Measurements from ENCODE around the gene LAIR1. TPM values are rescaled to one million over a fixed set of nuclear protein-coding genes. Genes with fewer than 3 reads are reported as not detected.
A peak's percentile ranks its signal among the peaks of the same experiment; 100 is the strongest.
"Not testable (repeated sequence)": the region's sequence is repeated elsewhere in the genome, so short reads cannot be mapped to it uniquely, and the experiment has no call there.

The LAIR1 gene
- polyA plus RNA-seq, 1 donor: 13.0 TPM

- DNase-seq: no peak
- Histone ChIP-seq H3K27me3 (ENCODE audit: control insufficient read depth, insufficient read depth, low read length) (no peaks in the 10 kb centered on the region), H3K36me3 (ENCODE audit: control insufficient read depth, insufficient read depth, low read length) (no peaks in the 10 kb centered on the region), H3K4me1 (ENCODE audit: control insufficient read depth, insufficient read depth, low read length) (no peaks in the 10 kb centered on the region), H3K9me3 (ENCODE audit: control insufficient read depth, low read depth, low read length) (no peaks in the 10 kb centered on the region), H3K4me3 (ENCODE audit: low read length) (no peak overlapping the region), H3K27ac (ENCODE audit: low read length) (no peak overlapping the region)
- WGBS (ENCODE audit: insufficient coverage, low lambda C conversion rate): 60% methylated on average over 1 of the region's 2 CpGs
Observed at GRCh38 chr19:54380897-54381296, 16.2 kb upstream of the LAIR1 start.

- no peak overlapping the region for H3K27ac ChIP-seq (ENCODE audit: low read length)
- no peaks in the 10 kb centered on the region for H3K27me3 ChIP-seq (ENCODE audit: control insufficient read depth, insufficient read depth, low read length)
- H3K4me1 ChIP-seq (ENCODE audit: control insufficient read depth, insufficient read depth, low read length): no peaks in the 10 kb centered on the region
- H3K36me3 ChIP-seq (ENCODE audit: control insufficient read depth, insufficient read depth, low read length): no peaks in the 10 kb centered on the region
- DNase-seq: no peak
- H3K9me3 ChIP-seq (ENCODE audit: control insufficient read depth, low read depth, low read length): no peaks in the 10 kb centered on the region
- H3K4me3 ChIP-seq (ENCODE audit: low read length): no peak overlapping the region
- whole genome bisulfite sequencing (ENCODE audit: insufficient coverage, low lambda C conversion rate): no CpG with 5 or more reads among the region's 5 CpGs
Observed at GRCh38 chr19:54379187-54379678, 14.5 kb upstream of the LAIR1 start.

GRCh38 chr19:54376610-54377285 lies 12.0 kb upstream of the LAIR1 start:
- Histone ChIP-seq H3K27ac (ENCODE audit: low read length) (no peak overlapping the region), H3K27me3 (ENCODE audit: control insufficient read depth, insufficient read depth, low read length) (no peaks in the 10 kb centered on the region), H3K9me3 (ENCODE audit: control insufficient read depth, low read depth, low read length) (no peaks in the 10 kb centered on the region), H3K4me3 (ENCODE audit: low read length) (no peak overlapping the region), H3K4me1 (ENCODE audit: control insufficient read depth, insufficient read depth, low read length) (no peaks in the 10 kb centered on the region), H3K36me3 (ENCODE audit: control insufficient read depth, insufficient read depth, low read length) (no peaks in the 10 kb centered on the region)
- DNase-seq: no peak
- WGBS (ENCODE audit: insufficient coverage, low lambda C conversion rate): 89% methylated on average over 5 of the region's 11 CpGs

- peak in 1 of 2 donors; percentile 16 for DNase-seq
Observed at GRCh38 chr19:54375181-54375938, 10.6 kb upstream of the LAIR1 start.

GRCh38 chr19:54373781-54374631 lies 9.3 kb upstream of the LAIR1 start:
- no peak for DNase-seq
- H3K9me3 ChIP-seq (ENCODE audit: control insufficient read depth, low read depth, low read length): no peaks in the 10 kb centered on the region
- no peak overlapping the region for H3K27ac ChIP-seq (ENCODE audit: low read length)
- no peaks in the 10 kb centered on the region for H3K4me1 ChIP-seq (ENCODE audit: control insufficient read depth, insufficient read depth, low read length)
- no peaks in the 10 kb centered on the region for H3K36me3 ChIP-seq (ENCODE audit: control insufficient read depth, insufficient read depth, low read length)
- no peak overlapping the region for H3K4me3 ChIP-seq (ENCODE audit: low read length)
- H3K27me3 ChIP-seq (ENCODE audit: control insufficient read depth, insufficient read depth, low read length): no peaks in the 10 kb centered on the region
- WGBS (ENCODE audit: insufficient coverage, low lambda C conversion rate): no CpG with 5 or more reads among the region's 16 CpGs

More at GRCh38 chr19:54375181-54375938, 10.6 kb upstream of the LAIR1 start:
- not testable (repeated sequence) for H3K4me1 ChIP-seq (ENCODE audit: control insufficient read depth, insufficient read depth, low read length); H3K27me3 ChIP-seq (ENCODE audit: control insufficient read depth, insufficient read depth, low read length); H3K36me3 ChIP-seq (ENCODE audit: control insufficient read depth, insufficient read depth, low read length); H3K27ac ChIP-seq (ENCODE audit: low read length); H3K4me3 ChIP-seq (ENCODE audit: low read length); H3K9me3 ChIP-seq (ENCODE audit: control insufficient read depth, low read depth, low read length)
- WGBS (ENCODE audit: insufficient coverage, low lambda C conversion rate): no CpG with 5 or more reads among the region's 28 CpGs

GRCh38 chr19:54371453-54371852 lies 6.7 kb upstream of the LAIR1 start:
- not testable (repeated sequence) for H3K4me1 ChIP-seq (ENCODE audit: control insufficient read depth, insufficient read depth, low read length); H3K27me3 ChIP-seq (ENCODE audit: control insufficient read depth, insufficient read depth, low read length); H3K4me3 ChIP-seq (ENCODE audit: low read length); H3K9me3 ChIP-seq (ENCODE audit: control insufficient read depth, low read depth, low read length); H3K36me3 ChIP-seq (ENCODE audit: control insufficient read depth, insufficient read depth, low read length); H3K27ac ChIP-seq (ENCODE audit: low read length); DNase-seq
- 100% methylated on average over 1 of the region's 5 CpGs for WGBS (ENCODE audit: insufficient coverage, low lambda C conversion rate)

- H3K36me3 ChIP-seq (ENCODE audit: control insufficient read depth, insufficient read depth, low read length); H3K27me3 ChIP-seq (ENCODE audit: control insufficient read depth, insufficient read depth, low read length); H3K9me3 ChIP-seq (ENCODE audit: control insufficient read depth, low read depth, low read length); H3K27ac ChIP-seq (ENCODE audit: low read length); H3K4me3 ChIP-seq (ENCODE audit: low read length); H3K4me1 ChIP-seq (ENCODE audit: control insufficient read depth, insufficient read depth, low read length); DNase-seq: not testable (repeated sequence)
- WGBS (ENCODE audit: insufficient coverage, low lambda C conversion rate): 85% methylated on average over 4 of the region's 10 CpGs
Observed at GRCh38 chr19:54370434-54370796, 5.7 kb upstream of the LAIR1 start.

GRCh38 chr19:54369688-54370433 lies 5.1 kb upstream of the LAIR1 start:
- H3K4me3 ChIP-seq (ENCODE audit: low read length); H3K36me3 ChIP-seq (ENCODE audit: control insufficient read depth, insufficient read depth, low read length); H3K27me3 ChIP-seq (ENCODE audit: control insufficient read depth, insufficient read depth, low read length); H3K27ac ChIP-seq (ENCODE audit: low read length); DNase-seq; H3K9me3 ChIP-seq (ENCODE audit: control insufficient read depth, low read depth, low read length); H3K4me1 ChIP-seq (ENCODE audit: control insufficient read depth, insufficient read depth, low read length): not testable (repeated sequence)
- WGBS (ENCODE audit: insufficient coverage, low lambda C conversion rate): no CpG with 5 or more reads among the region's 19 CpGs

- WGBS (ENCODE audit: insufficient coverage, low lambda C conversion rate): no CpG with 5 or more reads among the region's 8 CpGs
- no peaks in the 10 kb centered on the region for H3K9me3 ChIP-seq (ENCODE audit: control insufficient read depth, low read depth, low read length)
- no peaks in the 10 kb centered on the region for H3K36me3 ChIP-seq (ENCODE audit: control insufficient read depth, insufficient read depth, low read length)
- no peaks in the 10 kb centered on the region for H3K4me1 ChIP-seq (ENCODE audit: control insufficient read depth, insufficient read depth, low read length)
- H3K27me3 ChIP-seq (ENCODE audit: control insufficient read depth, insufficient read depth, low read length): no peaks in the 10 kb centered on the region
- DNase-seq: no peak
- no peak overlapping the region for H3K27ac ChIP-seq (ENCODE audit: low read length)
- no peak overlapping the region for H3K4me3 ChIP-seq (ENCODE audit: low read length)
Observed at GRCh38 chr19:54369082-54369687, 4.5 kb upstream of the LAIR1 start.
